Activated CD4-positive, alpha-beta T cell treated with anti-CD3 and anti-CD28 coated beads for 36 hours (primary cell): ENCODE measurements around the gene DDB1. TPM values are rescaled to one million over a fixed set of nuclear protein-coding genes. Genes with fewer than 3 reads are reported as not detected.

ENCODE experiments used
- ATAC-seq: fragments of 200-7000 bp; cut with Tn5 transposase; one replicate; pipeline ENCODE4 v1.10.0; 2021; ENCODE audit warnings: mild to moderate bottlenecking, moderate library complexity
- CTCF ChIA-PET: fragments of 350-600 bp; sonication (Branson Sonifier 250); formaldehyde crosslinking; loops from one replicate; lab custom pipeline; 2021; ENCODE audit warnings: antibody characterized with exemption; lab: Charles Lee
- POLR2A ChIA-PET: fragments of 350-600 bp; sonication (Branson Sonifier 250); formaldehyde crosslinking; loops from one replicate; lab custom pipeline; 2021; ENCODE audit warnings: antibody characterized with exemption, inconsistent platforms; lab: Charles Lee
- DNase-seq: peaks from one replicate; pipeline ENCODE4 v3.0.0-alpha.2; 2020
- H3K27ac Mint-ChIP-seq: one replicate; pipeline ENCODE4 v1.8.0; 2021; ENCODE audit warnings: mixed read lengths
- H3K27me3 Mint-ChIP-seq: one replicate; pipeline ENCODE4 v1.8.0; 2021; ENCODE audit warnings: mixed read lengths
- H3K36me3 Mint-ChIP-seq: one replicate; pipeline ENCODE4 v1.8.0; 2021; ENCODE audit warnings: low read depth, mixed read lengths
- H3K4me1 Mint-ChIP-seq: one replicate; pipeline ENCODE4 v1.8.0; 2021; ENCODE audit warnings: mixed read lengths
- H3K4me3 Mint-ChIP-seq: one replicate; pipeline ENCODE4 v1.8.0; 2021; ENCODE audit warnings: mild to moderate bottlenecking, moderate library complexity, mixed read lengths
- H3K9me3 Mint-ChIP-seq: one replicate; pipeline ENCODE4 v1.8.0; 2021; ENCODE audit warnings: low read depth, mixed read lengths
- intact Hi-C, 2 experiments: fragments of 100-400 bp; cut with DNase I in 1 of 2; cut with micrococcal nuclease in 1 of 2; formaldehyde crosslinking; loops; one replicate each; pipeline versions ENCODE4 v1.14.2 to v1.15.1; 2022 to 2024; cut with DNase I, micrococcal nuclease
- total RNA-seq, 2 experiments: library from RNA; stranded (reverse); gene quantifications; one replicate each; pipeline ENCODE4 v1.2.3, GENCODE V29; 2021

DDB1 gene
- total RNA-seq, 2 experiments from 2014 or later = 258 to 268 TPM

DNA sequence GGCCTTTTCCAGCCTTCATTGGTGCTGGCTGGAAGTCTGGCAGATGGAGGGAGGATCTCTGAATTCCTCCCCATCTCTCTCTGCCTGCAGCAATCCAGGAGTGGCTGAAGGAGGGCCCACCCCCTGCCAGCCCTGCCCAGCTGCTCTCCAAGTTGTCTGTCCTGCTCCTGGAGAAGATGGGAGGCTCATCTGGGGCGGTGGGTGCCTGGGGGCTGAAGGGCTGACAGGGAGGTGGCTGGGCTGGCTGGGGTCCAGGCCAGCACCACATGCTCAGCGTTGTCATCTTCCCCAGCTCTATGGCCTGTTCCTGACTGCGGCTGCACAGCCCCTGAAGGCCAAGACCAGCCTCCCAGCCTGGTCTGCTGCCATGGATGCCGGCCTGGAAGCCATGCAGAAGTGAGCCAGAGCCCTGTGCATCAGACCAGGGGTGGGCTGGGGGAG lies 12.3 kb upstream of the DDB1 start:
- Mint-ChIP-seq H3K9me3 (no peaks in the 10 kb centered on the region), H3K27ac (no peak overlapping the region), H3K4me3 (no peak overlapping the region), H3K27me3 (no peaks in the 10 kb centered on the region), H3K36me3 (peaks cover 24% of the 10 kb centered on the region), H3K4me1 (no peaks in the 10 kb centered on the region)
- intact Hi-C loops = no loop called here
- no peak for ATAC-seq
- ChIA-PET POLR2A (no interaction called here), CTCF (no interaction called here)
- no peak for DNase-seq

DNA sequence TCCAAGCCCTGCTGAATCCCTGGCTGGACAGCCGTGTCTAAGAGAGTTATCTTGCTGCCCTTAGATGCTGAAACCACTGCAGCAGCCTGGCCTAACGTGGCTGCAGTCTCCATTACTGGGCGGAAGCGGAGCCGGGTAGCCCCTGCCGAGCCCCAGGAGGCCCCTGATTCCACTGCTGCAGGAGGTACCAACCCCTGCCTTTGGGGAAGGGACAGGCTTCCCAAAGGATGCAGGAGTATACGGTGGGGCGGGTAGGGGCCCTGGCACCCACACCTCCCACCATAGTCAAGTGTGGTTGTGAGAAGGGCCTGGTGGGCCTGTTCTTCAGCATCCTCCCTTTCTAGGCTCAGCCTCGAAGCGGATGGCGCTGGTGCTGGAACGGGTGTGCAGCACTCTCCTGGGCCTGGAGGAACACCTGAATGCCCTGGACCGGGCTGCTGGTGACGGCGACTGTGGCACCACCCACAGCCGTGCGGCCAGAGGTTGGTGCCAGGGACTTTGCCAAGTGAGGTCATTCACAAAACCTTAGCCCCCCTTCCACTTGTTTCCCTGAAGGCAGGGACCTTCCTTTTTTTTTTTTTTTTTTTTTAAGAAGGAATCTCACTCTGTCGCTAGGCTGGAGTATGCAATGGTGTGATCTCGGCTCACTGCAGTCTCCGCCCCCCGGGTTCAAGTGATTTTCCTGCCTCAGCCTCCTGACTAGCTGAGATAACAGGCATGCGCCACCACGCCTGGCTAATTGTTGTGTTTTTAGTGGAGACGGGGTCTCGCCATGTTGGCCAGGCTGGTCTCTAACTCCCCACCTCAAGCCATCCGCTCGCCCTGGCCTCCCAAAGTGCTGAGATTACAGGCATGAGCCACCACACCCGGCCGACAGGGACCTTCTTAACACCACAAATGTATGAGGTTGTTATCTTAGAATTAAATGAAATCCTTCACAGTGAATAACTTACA lies 11.2 kb upstream of the DDB1 start:
- no peak overlapping the region for H3K27ac Mint-ChIP-seq
- ATAC-seq = no peak
- H3K4me1 Mint-ChIP-seq = no peaks in the 10 kb centered on the region
- no peaks in the 10 kb centered on the region for H3K9me3 Mint-ChIP-seq
- ChIA-PET POLR2A (no interaction called here), CTCF (no interaction called here)
- intact Hi-C loops = no loop called here
- no peak overlapping the region for H3K4me3 Mint-ChIP-seq
- DNase-seq = no peak
- no peaks in the 10 kb centered on the region for H3K27me3 Mint-ChIP-seq
- peaks cover 22% of the 10 kb centered on the region for H3K36me3 Mint-ChIP-seq

DNA sequence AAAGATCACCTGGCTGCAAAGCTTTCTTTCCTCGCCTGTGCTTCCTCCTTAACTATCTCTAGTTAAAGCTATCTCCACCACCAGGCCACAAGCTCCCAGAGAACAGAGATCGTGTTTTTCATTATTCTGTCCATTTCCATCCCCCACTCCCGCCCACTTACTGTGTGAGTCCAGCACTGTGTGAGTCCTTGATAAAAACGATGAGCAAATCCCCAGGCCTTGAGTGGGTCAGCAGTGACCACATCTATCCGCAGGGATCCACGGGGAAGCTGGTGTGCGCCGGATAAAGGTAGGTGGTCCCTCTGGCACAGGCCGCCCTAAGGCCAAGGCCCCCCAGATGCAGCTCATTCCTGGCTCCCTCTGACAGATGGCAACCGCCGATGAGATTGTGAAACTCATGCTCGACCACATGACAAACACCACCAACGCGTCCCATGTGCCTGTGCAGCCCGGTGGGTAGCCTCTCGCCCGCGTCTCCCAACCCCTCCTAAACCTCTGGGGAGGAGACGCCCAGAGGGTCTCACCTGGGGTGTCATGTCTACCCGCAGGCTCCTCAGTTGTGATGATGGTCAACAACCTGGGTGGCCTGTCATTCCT lies 9.4 kb upstream of the DDB1 start:
- Mint-ChIP-seq H3K36me3 (peaks cover 23% of the 10 kb centered on the region), H3K9me3 (no peaks in the 10 kb centered on the region), H3K27ac (no peak overlapping the region), H3K27me3 (no peaks in the 10 kb centered on the region), H3K4me3 (no peak overlapping the region), H3K4me1 (no peaks in the 10 kb centered on the region)
- ATAC-seq = no peak
- DNase-seq = no peak
- ChIA-PET POLR2A (no interaction called here), CTCF (interaction anchor here (0.9 to 1.6 kb wide), 2 partner anchors 44 to 105 kb away, joined by 3 to 4 read pairs; no protein-coding TSS in a partner anchor)
- intact Hi-C loops = no loop called here

DNA sequence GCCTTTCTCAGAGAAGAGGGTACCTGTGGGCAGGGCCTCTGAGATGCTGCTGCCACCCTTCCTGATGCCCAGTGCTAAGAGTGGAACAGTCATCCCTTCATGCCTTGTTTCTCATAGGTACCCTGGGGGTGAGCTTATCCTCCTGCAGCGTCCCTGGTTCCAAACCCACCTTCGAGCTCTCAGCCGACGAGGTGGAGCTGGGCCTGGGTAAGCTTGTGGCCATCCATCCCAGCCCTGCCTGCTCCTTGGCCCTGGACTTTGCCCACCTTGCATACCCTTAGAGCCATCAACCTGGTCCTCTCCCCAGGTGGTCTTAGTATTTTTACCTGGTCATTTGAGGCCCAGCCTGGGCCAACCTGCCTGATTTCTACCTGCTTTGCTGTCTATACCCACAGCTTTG lies 8.8 kb upstream of the DDB1 start:
- no peak overlapping the region for H3K27ac Mint-ChIP-seq
- POLR2A ChIA-PET = no interaction called here
- no peak overlapping the region for H3K4me3 Mint-ChIP-seq
- CTCF ChIA-PET = interaction anchor here (0.9 to 1.6 kb wide), 2 partner anchors 44 to 105 kb away, joined by 3 to 4 read pairs; no protein-coding TSS in a partner anchor
- intact Hi-C loops = no loop called here
- no peaks in the 10 kb centered on the region for H3K9me3 Mint-ChIP-seq
- H3K4me1 Mint-ChIP-seq = peaks cover 3% of the 10 kb centered on the region
- H3K27me3 Mint-ChIP-seq = no peaks in the 10 kb centered on the region
- DNase-seq = no peak
- ATAC-seq = no peak
- H3K36me3 Mint-ChIP-seq = peaks cover 23% of the 10 kb centered on the region

GRCh38 chr11:61340979-61341378 lies 8.1 kb upstream of the DDB1 start:
- Mint-ChIP-seq H3K4me3 (no peak overlapping the region), H3K27ac (no peak overlapping the region), H3K4me1 (peaks cover 9% of the 10 kb centered on the region), H3K9me3 (no peaks in the 10 kb centered on the region), H3K27me3 (no peaks in the 10 kb centered on the region), H3K36me3 (peaks cover 23% of the 10 kb centered on the region)
- intact Hi-C loops = no loop called here
- no peak for ATAC-seq
- ChIA-PET POLR2A (no interaction called here), CTCF (interaction anchor here (0.7 to 1.6 kb wide), 2 partner anchors 9 to 45 kb away, joined by 3 to 4 read pairs; no protein-coding TSS in a partner anchor)
- DNase-seq = no peak

GRCh38 chr11:61339490-61339878 lies 6.6 kb upstream of the DDB1 start:
- DNase-seq (no peak), ATAC-seq (no peak)
- CTCF ChIA-PET = interaction anchor here (0.6 to 7.4 kb wide), 2 partner anchors 44 to 1566 kb away, joined by 3 to 185 read pairs; no protein-coding TSS in a partner anchor
- peaks cover 19% of the 10 kb centered on the region for H3K36me3 Mint-ChIP-seq
- H3K9me3 Mint-ChIP-seq = no peaks in the 10 kb centered on the region
- POLR2A ChIA-PET = no interaction called here
- H3K4me3 Mint-ChIP-seq = no peak overlapping the region
- intact Hi-C loops = loop anchor here in 1 of 2 experiments (5.0 to 10.0 kb wide), 2 partner anchors 298 to 785 kb away; partner anchors contain the start of gene INCENP
- H3K4me1 Mint-ChIP-seq = peaks cover 18% of the 10 kb centered on the region
- H3K27ac Mint-ChIP-seq = no peak overlapping the region
- H3K27me3 Mint-ChIP-seq = no peaks in the 10 kb centered on the region

DNA sequence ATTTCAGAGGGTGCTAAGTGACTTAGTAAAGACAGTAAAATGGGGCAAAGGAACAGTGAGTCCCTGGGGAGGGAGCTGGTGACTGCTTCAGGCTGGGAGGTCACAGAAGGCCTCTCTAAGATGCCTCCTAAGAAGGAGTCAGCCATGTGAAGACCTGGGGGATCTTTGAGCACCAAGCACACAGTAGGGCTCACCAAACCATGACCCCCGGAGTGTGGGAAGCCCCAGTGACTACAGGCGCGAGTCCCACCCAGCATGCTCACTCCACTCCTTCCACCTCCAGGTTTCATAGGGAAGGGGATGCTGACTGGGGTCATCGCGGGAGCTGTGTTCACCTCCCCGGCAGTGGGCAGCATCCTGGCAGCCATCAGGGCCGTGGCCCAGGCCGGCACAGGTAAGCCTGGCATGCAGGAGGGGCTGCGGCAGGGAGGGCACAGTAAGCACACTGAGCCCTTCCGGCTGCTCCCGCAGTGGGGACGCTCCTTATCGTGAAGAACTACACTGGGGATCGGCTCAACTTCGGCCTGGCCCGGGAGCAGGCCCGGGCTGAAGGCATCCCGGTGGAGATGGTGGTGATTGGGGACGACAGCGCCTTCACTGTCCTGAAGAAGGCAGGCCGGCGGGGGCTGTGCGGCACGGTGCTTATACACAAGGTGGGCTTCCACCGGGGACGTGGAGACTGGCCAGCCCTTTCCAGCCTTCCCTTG lies 6.0 kb upstream of the DDB1 start:
- intact Hi-C loops = loop anchor here in 1 of 2 experiments (5.0 to 10.0 kb wide), 2 partner anchors 298 to 786 kb away; partner anchors contain the start of gene INCENP
- ATAC-seq (no peak), DNase-seq (no peak)
- ChIA-PET POLR2A (no interaction called here), CTCF (interaction anchor here (0.6 to 7.4 kb wide), 2 partner anchors 45 to 1567 kb away, joined by 3 to 185 read pairs; no protein-coding TSS in a partner anchor)
- Mint-ChIP-seq H3K27me3 (no peaks in the 10 kb centered on the region), H3K4me3 (no peak overlapping the region), H3K27ac (no peak overlapping the region), H3K36me3 (peaks cover 22% of the 10 kb centered on the region), H3K4me1 (peaks cover 24% of the 10 kb centered on the region), H3K9me3 (no peaks in the 10 kb centered on the region)

- Mint-ChIP-seq H3K4me1 (peaks cover 27% of the 10 kb centered on the region), H3K4me3 (no peak overlapping the region), H3K36me3 (peaks cover 27% of the 10 kb centered on the region), H3K9me3 (no peaks in the 10 kb centered on the region), H3K27me3 (no peaks in the 10 kb centered on the region), H3K27ac (no peak overlapping the region)
- DNase-seq (no peak), ATAC-seq (no peak)
- CTCF ChIA-PET = interaction anchor here (2.4 to 7.4 kb wide), 2 partner anchors 30 to 46 kb away, joined by 28 to 185 read pairs; no protein-coding TSS in a partner anchor
- intact Hi-C loops = loop anchor here (2.0 to 10.0 kb wide), 4 partner anchors 55 to 787 kb away; partner anchors contain the start of genes CPSF7 (in 1 of the 2), INCENP (in 1 of the 2) and TMEM216 (in 1 of the 2)
- POLR2A ChIA-PET = no interaction called here
Observed at GRCh38 chr11:61337706-61338470, 5.0 kb upstream of the DDB1 start.

GRCh38 chr11:61336171-61336935 lies 3.4 kb upstream of the DDB1 start:
- no peak overlapping the region for H3K4me3 Mint-ChIP-seq
- H3K4me1 Mint-ChIP-seq = peaks cover 37% of the 10 kb centered on the region
- CTCF ChIA-PET = interaction anchor here (0.6 to 7.4 kb wide), 37 partner anchors 9 to 1723 kb away, joined by 3 to 185 read pairs (median 6); partner anchors contain the start of genes CPSF7, CYB561A3, SDHAF2 and TMEM138

More at GRCh38 chr11:61336171-61336935, 3.4 kb upstream of the DDB1 start:
- POLR2A ChIA-PET = interaction anchor here (0.6 to 1.3 kb wide), 6 partner anchors 14 to 73 kb away, joined by 3 to 15 read pairs (median 5); partner anchors contain the start of genes CYB561A3, TMEM138 and TMEM216
- intact Hi-C loops = loop anchor here (1.0 to 10.0 kb wide), 7 partner anchors 25 to 788 kb away; partner anchors contain the start of genes CPSF7 (in 1 of the 2), CYB561A3 (in 1 of the 2), INCENP (in 1 of the 2) and TMEM216 (in 1 of the 2)
- peak overlapping the region; percentile 86 for H3K27ac Mint-ChIP-seq
- H3K36me3 Mint-ChIP-seq = peaks cover 33% of the 10 kb centered on the region
- H3K9me3 Mint-ChIP-seq = no peaks in the 10 kb centered on the region
- DNase-seq (peak; percentile 90), ATAC-seq (peak; percentile 68)
- no peaks in the 10 kb centered on the region for H3K27me3 Mint-ChIP-seq
